Middle frontal gyrus (tissue), 1 donor: ENCODE results near the gene LGR6.
A peak's percentile ranks its signal among the peaks of the same experiment; 100 is the strongest.
"Not testable (repeated sequence)": the region's sequence is repeated elsewhere in the genome, so short reads cannot be mapped to it uniquely, and the experiment has no call there.

Experiments used
- DNase-seq: peaks from one replicate; pipeline ENCODE4 v3.0.0-alpha.2; 2015; ENCODE audit warnings: low spot score; ENCODE audit errors: extremely low spot score

The LGR6 gene

GRCh38 chr1:202237052-202237451 lies 43.5 kb downstream of the LGR6 start:
- no peak for DNase-seq

DNA sequence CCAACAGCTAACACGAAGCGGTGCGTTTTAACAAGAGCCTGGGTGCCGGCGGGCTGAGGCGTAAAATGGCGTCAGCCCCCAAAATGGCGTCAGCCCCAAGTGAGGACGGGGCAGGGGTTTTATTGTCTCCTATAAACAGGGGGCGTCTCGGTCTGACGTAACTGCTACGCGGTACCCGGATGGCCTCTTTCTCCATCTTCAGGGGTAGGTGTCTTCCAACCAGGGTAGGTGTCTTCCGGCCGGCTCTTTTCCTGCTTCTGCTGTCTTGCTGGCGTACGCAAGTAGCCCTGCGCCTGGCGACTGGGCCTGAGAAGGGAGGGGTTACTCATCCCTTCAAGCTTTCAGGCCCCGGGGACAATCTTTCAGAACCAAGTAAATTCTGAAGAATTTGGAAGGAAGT lies 45.3 kb downstream of the LGR6 start:
- no peak for DNase-seq

- not testable (repeated sequence) for DNase-seq
Observed at GRCh38 chr1:202240226-202240625, 46.6 kb downstream of the LGR6 start.

- no peak for DNase-seq
Observed at GRCh38 chr1:202240956-202241355, 47.4 kb downstream of the LGR6 start.

GRCh38 chr1:202241376-202242079 lies 47.9 kb downstream of the LGR6 start:
- DNase-seq: no peak

- DNase-seq: no peak
Observed at GRCh38 chr1:202242080-202242419, 48.5 kb downstream of the LGR6 start.

GRCh38 chr1:202243006-202243405 lies 49.4 kb downstream of the LGR6 start:
- DNase-seq: no peak

- no peak for DNase-seq
Observed at GRCh38 chr1:202244841-202245261, 51.3 kb downstream of the LGR6 start.

DNA sequence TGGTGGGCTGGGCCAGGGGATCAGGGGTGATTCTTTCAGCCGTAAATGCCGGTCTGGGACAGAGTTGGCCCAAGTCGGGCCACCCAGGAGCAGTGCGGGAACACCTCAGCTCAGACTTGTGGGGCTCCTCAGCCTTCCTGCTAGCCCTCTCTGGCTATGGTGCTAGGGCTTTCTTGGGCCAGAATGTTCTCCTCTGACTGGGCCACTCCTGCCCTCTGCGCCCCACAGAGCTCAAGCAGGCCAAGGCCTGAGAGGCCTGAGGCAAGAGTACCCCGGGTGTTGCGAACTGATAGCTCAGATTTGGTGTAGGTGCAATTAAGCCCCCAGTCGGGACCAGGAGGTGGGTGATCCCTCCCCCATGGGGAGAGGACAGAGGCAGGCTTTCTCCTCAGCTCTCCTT lies 51.8 kb downstream of the LGR6 start:
- DNase-seq: no peak

GRCh38 chr1:202247104-202247503 lies 53.5 kb downstream of the LGR6 start:
- no peak for DNase-seq

- no peak for DNase-seq
Observed at GRCh38 chr1:202247837-202248795, 54.5 kb downstream of the LGR6 start.

DNA sequence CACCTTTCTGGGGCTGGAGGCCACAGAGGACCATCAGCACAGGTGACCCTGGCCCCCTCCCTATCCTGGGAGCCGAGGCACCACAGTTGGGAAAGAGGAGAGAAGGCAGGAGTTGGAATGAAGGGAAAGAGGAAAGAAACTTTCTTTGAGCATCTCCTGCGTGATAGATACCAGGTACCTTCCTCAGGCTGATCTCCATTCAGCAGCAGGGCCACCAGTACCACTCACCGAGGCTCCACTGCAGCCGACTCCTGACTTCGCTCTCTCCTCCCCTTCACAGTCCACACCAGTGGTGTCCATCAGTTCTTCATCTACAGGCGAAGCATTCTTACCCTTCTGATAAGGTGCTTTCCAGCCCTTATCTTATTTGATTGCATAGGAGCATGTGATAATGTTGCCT lies 55.3 kb downstream of the LGR6 start:
- DNase-seq: no peak

- no peak for DNase-seq
Observed at GRCh38 chr1:202249436-202249835, 55.8 kb downstream of the LGR6 start.

GRCh38 chr1:202249846-202250245 lies 56.2 kb downstream of the LGR6 start:
- DNase-seq: peak; percentile 60

DNA sequence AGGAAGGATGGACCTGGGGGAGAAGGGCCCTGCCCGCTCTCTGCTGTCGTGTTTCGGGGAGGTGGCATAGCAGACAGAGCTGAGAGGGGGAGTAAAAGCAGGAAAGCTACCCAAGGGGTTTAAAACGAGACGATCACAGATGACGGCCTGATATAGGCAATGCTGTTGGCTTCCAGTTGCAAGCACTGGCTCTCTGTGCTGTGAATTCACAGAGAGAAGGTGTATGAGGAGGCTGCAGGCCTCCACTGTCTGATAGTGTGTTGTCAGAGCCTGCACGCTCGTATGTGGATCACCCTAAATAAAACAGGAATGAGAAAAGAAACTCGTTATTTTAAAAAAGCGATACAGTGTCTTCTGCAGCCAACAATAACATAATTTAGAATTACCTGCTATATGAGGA lies 57.4 kb downstream of the LGR6 start:
- no peak for DNase-seq

GRCh38 chr1:202251424-202252256 lies 58.0 kb downstream of the LGR6 start:
- no peak for DNase-seq

- DNase-seq: no peak
Observed at GRCh38 chr1:202252271-202252670, 58.7 kb downstream of the LGR6 start.

GRCh38 chr1:202254454-202255252 lies 61.1 kb downstream of the LGR6 start:
- no peak for DNase-seq

- no peak for DNase-seq
Observed at GRCh38 chr1:202255343-202255742, 61.7 kb downstream of the LGR6 start.

- DNase-seq: no peak
Observed at GRCh38 chr1:202259705-202260104, 66.1 kb downstream of the LGR6 start.
